Natural killer cell (primary cell): Measurements from ENCODE around the gene TPP2. TPM values are rescaled to one million over a fixed set of nuclear protein-coding genes. Genes with fewer than 3 reads are reported as not detected.

ENCODE experiments used
- ATAC-seq, 3 donors: fragments of 150-1000 bp in 2 of 3; fragments of 200-7000 bp in 1 of 3; cut with Tn5 transposase; 1 replicate in 1 of 3; 2 replicates in 2 of 3; pipeline ENCODE4 v1.10.0; 2021; ENCODE audit warnings: mild to moderate bottlenecking in 2 of 3, moderate library complexity in 2 of 3
- DNase-seq, 2 donors: peaks; one replicate each; pipeline versions ENCODE4 v3.0.0 to v3.0.0-alpha.2; 2013 to 2021; ENCODE audit warnings: mixed read lengths in 1 of 2
- H3K27ac ChIP-seq: one replicate; pipeline ENCODE4 v1.5.1; 2013; ENCODE audit warnings: mild to moderate bottlenecking, low read length
- H3K27me3 ChIP-seq: one replicate; pipeline ENCODE4 v1.6.1; 2013; ENCODE audit warnings: low read length; ENCODE audit not compliant: control insufficient read depth, insufficient read depth
- H3K36me3 ChIP-seq: one replicate; pipeline ENCODE4 v1.6.1; 2013; ENCODE audit warnings: low read length; ENCODE audit not compliant: control insufficient read depth, insufficient read depth
- H3K4me1 ChIP-seq: one replicate; pipeline ENCODE4 v1.6.1; 2013; ENCODE audit warnings: low read length; ENCODE audit not compliant: control insufficient read depth, insufficient read depth
- H3K4me3 ChIP-seq: one replicate; pipeline ENCODE4 v1.5.1; 2013; ENCODE audit warnings: low read length
- H3K9me3 ChIP-seq: one replicate; pipeline ENCODE4 v1.6.1; 2013; ENCODE audit warnings: low read length; ENCODE audit not compliant: control insufficient read depth, insufficient read depth
- H3K27ac Mint-ChIP-seq, 2 donors: one replicate each; pipeline ENCODE4 v1.8.0; 2022; ENCODE audit warnings: mild to moderate bottlenecking in 2 of 2, mixed read lengths in 2 of 2, moderate library complexity in 1 of 2
- H3K27me3 Mint-ChIP-seq, 2 donors: one replicate each; pipeline ENCODE4 v1.8.0; 2022; ENCODE audit warnings: low read depth in 2 of 2, mixed read lengths in 2 of 2
- H3K36me3 Mint-ChIP-seq: one replicate; pipeline ENCODE4 v1.8.0; 2022; ENCODE audit warnings: mixed read lengths
- H3K4me1 Mint-ChIP-seq, 2 donors: one replicate each; pipeline ENCODE4 v1.8.0; 2022; ENCODE audit warnings: mixed read lengths in 2 of 2
- H3K4me3 Mint-ChIP-seq: one replicate; pipeline ENCODE4 v1.8.0; 2022; ENCODE audit warnings: mild to moderate bottlenecking, moderate library complexity, mixed read lengths
- H3K9me3 Mint-ChIP-seq, 2 donors: one replicate each; pipeline ENCODE4 v1.8.0; 2022; ENCODE audit warnings: mixed read lengths in 2 of 2
- WGBS: methylation state at CpG from one replicate; pipeline ENCODE4 v1.1.7; 2013; ENCODE audit warnings: missing lambda C conversion rate; ENCODE audit not compliant: insufficient coverage; 5-methylcytosine and 5-hydroxymethylcytosine counted together
- intact Hi-C: fragments of 100-400 bp; cut with micrococcal nuclease; formaldehyde crosslinking; loops from one replicate; pipeline ENCODE4 v1.14.2; 2022
- total RNA-seq, 4 donors: library from RNA; stranded (reverse); fragments of 120-200 nt in 1 of 4; gene quantifications; one replicate each; pipeline versions ENCODE4 v1.2.3 to v1.2.4, GENCODE V29; 2013 to 2022
- TF ChIP-seq, protein P1 (sequence below): fragments of 200-600 bp; IDR thresholded peaks from one replicate; pipeline ENCODE4 v1.8.0; 2022; ENCODE audit warnings: antibody characterized with exemption

TPP2 gene
- total RNA-seq, 3 donors from 2014 or later (not counting 1 experiment from before 2014, with no cell fraction given), result 128 to 147 (median 136) TPM

GRCh38 chr13:102593466-102593865, 3.3 kb upstream of the TPP2 start:
- TF ChIP-seq, protein P1, sequence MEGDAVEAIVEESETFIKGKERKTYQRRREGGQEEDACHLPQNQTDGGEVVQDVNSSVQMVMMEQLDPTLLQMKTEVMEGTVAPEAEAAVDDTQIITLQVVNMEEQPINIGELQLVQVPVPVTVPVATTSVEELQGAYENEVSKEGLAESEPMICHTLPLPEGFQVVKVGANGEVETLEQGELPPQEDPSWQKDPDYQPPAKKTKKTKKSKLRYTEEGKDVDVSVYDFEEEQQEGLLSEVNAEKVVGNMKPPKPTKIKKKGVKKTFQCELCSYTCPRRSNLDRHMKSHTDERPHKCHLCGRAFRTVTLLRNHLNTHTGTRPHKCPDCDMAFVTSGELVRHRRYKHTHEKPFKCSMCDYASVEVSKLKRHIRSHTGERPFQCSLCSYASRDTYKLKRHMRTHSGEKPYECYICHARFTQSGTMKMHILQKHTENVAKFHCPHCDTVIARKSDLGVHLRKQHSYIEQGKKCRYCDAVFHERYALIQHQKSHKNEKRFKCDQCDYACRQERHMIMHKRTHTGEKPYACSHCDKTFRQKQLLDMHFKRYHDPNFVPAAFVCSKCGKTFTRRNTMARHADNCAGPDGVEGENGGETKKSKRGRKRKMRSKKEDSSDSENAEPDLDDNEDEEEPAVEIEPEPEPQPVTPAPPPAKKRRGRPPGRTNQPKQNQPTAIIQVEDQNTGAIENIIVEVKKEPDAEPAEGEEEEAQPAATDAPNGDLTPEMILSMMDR, result no peak
- H3K4me1 Mint-ChIP-seq, result peaks cover 41% of the 10 kb centered on the region in 2 donors

GRCh38 chr13:102597029-102597961, 509 bp downstream of the TPP2 start:
- WGBS, result under 1% methylated on average over 67 of the region's 67 CpGs
- peaks cover 67% of the 10 kb centered on the region in 2 donors for H3K4me1 Mint-ChIP-seq
- Histone ChIP-seq H3K27me3 (no peaks in the 10 kb centered on the region), H3K27ac (peak overlapping the region; percentile 98), H3K9me3 (no peaks in the 10 kb centered on the region), H3K4me1 (peaks cover 21% of the 10 kb centered on the region), H3K36me3 (peaks cover 4% of the 10 kb centered on the region), H3K4me3 (peak overlapping the region; percentile 89)
- H3K4me3 Mint-ChIP-seq, result peak overlapping the region; percentile 96
- peak overlapping the region; percentile 92 to 100 for H3K27ac Mint-ChIP-seq
- intact Hi-C loops, result loop anchor here (2.0 to 10.0 kb wide), 3 partner anchors 60 to 205 kb away; no protein-coding TSS in a partner anchor
- no peaks in the 10 kb centered on the region for H3K36me3 Mint-ChIP-seq
- H3K9me3 Mint-ChIP-seq, result no peaks in the 10 kb centered on the region
- DNase-seq (peak; percentile 38 to 40), ATAC-seq (no peak)
- TF ChIP-seq, protein P1, result no peak
- no peaks in the 10 kb centered on the region for H3K27me3 Mint-ChIP-seq

More at GRCh38 chr13:102593466-102593865, 3.3 kb upstream of the TPP2 start:
- Mint-ChIP-seq H3K4me3 (peak overlapping the region; percentile 31), H3K27me3 (no peaks in the 10 kb centered on the region), H3K9me3 (no peaks in the 10 kb centered on the region), H3K36me3 (no peaks in the 10 kb centered on the region), H3K27ac (peak overlapping the region; percentile 95 to 100)
- H3K27ac ChIP-seq, result no peak overlapping the region
- no peaks in the 10 kb centered on the region for H3K27me3 ChIP-seq
- no CpG with 5 or more reads among the region's 3 CpGs for WGBS
- no peaks in the 10 kb centered on the region for H3K9me3 ChIP-seq
- H3K4me1 ChIP-seq, result peaks cover 11% of the 10 kb centered on the region
- no peak overlapping the region for H3K4me3 ChIP-seq
- H3K36me3 ChIP-seq, result no peaks in the 10 kb centered on the region
- DNase-seq (no peak), ATAC-seq (no peak)
- intact Hi-C loops, result loop anchor here (2.0 to 10.0 kb wide), 3 partner anchors 34 to 199 kb away; no protein-coding TSS in a partner anchor

GRCh38 chr13:102598061-102598460, 1.3 kb downstream of the TPP2 start:
- Histone ChIP-seq H3K27ac (peak overlapping the region; percentile 42), H3K27me3 (no peaks in the 10 kb centered on the region), H3K9me3 (no peaks in the 10 kb centered on the region), H3K36me3 (peaks cover 4% of the 10 kb centered on the region), H3K4me1 (peaks cover 17% of the 10 kb centered on the region), H3K4me3 (peak overlapping the region; percentile 89)
- DNase-seq, result no peak
- intact Hi-C loops, result loop anchor here (5.0 to 10.0 kb wide), 2 partner anchors 203 to 204 kb away; no protein-coding TSS in a partner anchor
- Mint-ChIP-seq H3K27ac (peak overlapping the region; percentile 92 to 100), H3K9me3 (no peaks in the 10 kb centered on the region), H3K4me3 (peak overlapping the region; percentile 95), H3K4me1 (peaks cover 75% of the 10 kb centered on the region in 2 donors), H3K36me3 (no peaks in the 10 kb centered on the region), H3K27me3 (no peaks in the 10 kb centered on the region)
- TF ChIP-seq, protein P1, result no peak
- ATAC-seq, result no peak
- 4% methylated on average over 6 of the region's 6 CpGs for WGBS
